Left ventricle myocardium inferior (tissue), 1 donor: ENCODE data around the gene SLC25A21. TPM values are rescaled to one million over a fixed set of nuclear protein-coding genes. Genes with fewer than 3 reads are reported as not detected.

ENCODE experiments used
- DNase-seq: peaks from one replicate; pipeline ENCODE4 v3.0.0-alpha.2; 2020
- H3K27ac ChIP-seq: fragments of 200-600 bp; replicated peaks from 2 replicates; pipeline ENCODE4 v1.8.0; 2021
- H3K27me3 ChIP-seq: fragments of 200-600 bp; 2 replicates; pipeline ENCODE4 v1.8.0; 2021; ENCODE audit warnings: low read depth
- H3K36me3 ChIP-seq: fragments of 200-600 bp; 2 replicates; pipeline ENCODE4 v1.8.0; 2021
- H3K4me1 ChIP-seq: fragments of 200-600 bp; 2 replicates; pipeline ENCODE4 v1.8.0; 2021
- H3K4me3 ChIP-seq: fragments of 200-600 bp; 2 replicates; pipeline ENCODE4 v1.8.0; 2021; ENCODE audit warnings: mild to moderate bottlenecking, moderate library complexity
- H3K9me3 ChIP-seq: fragments of 200-600 bp; replicated peaks from 2 replicates; pipeline ENCODE4 v1.8.0; 2021
- CTCF ChIP-seq: fragments of 200-600 bp; IDR thresholded peaks from 2 replicates; pipeline ENCODE4 v1.8.0; 2021; ENCODE audit warnings: antibody characterized with exemption, mild to moderate bottlenecking, borderline replicate concordance
- intact Hi-C: fragments of 100-400 bp; cut with micrococcal nuclease; formaldehyde crosslinking; loops from one replicate; pipeline ENCODE4 v1.11.0; 2022
- total RNA-seq: library from RNA; stranded (reverse); fragmentation: NEBNext Ultra II Directional; extraction: Animal tissue kit (Norgen Biotek cat#: 25700); gene quantifications from one replicate; pipeline ENCODE4 v1.2.1, GENCODE V29; 2021
- donor health status: DM: no; HTN: yes; CAD: no; lungs with severe emphysema.

Gene SLC25A21
- total RNA-seq, 1 donor from 2014 or later = 0.77 TPM

- Histone ChIP-seq H3K4me1 (no peaks in the 10 kb centered on the region), H3K4me3 (no peak overlapping the region), H3K27ac (no peak overlapping the region), H3K9me3 (no peaks in the 10 kb centered on the region), H3K27me3 (peaks cover 42% of the 10 kb centered on the region), H3K36me3 (no peaks in the 10 kb centered on the region)
- no peak for TF ChIP-seq CTCF
- intact Hi-C loops = no loop called here
- DNase-seq = no peak
These were observed 238.1 kb downstream of the SLC25A21 start for GRCh38 chr14:36934304-36934703.

GRCh38 chr14:36931791-36932190, 240.6 kb downstream of the SLC25A21 start:
- H3K4me1 ChIP-seq = no peaks in the 10 kb centered on the region
- no peak overlapping the region for H3K4me3 ChIP-seq
- intact Hi-C loops = no loop called here
- H3K27me3 ChIP-seq = peaks cover 29% of the 10 kb centered on the region
- no peak overlapping the region for H3K27ac ChIP-seq
- TF ChIP-seq CTCF = no peak
- DNase-seq = no peak
- H3K9me3 ChIP-seq = no peaks in the 10 kb centered on the region
- H3K36me3 ChIP-seq = no peaks in the 10 kb centered on the region

- intact Hi-C loops = no loop called here
- Histone ChIP-seq H3K27ac (no peak overlapping the region), H3K27me3 (peaks cover 19% of the 10 kb centered on the region), H3K36me3 (no peaks in the 10 kb centered on the region), H3K9me3 (peaks cover 11% of the 10 kb centered on the region), H3K4me3 (no peak overlapping the region), H3K4me1 (no peaks in the 10 kb centered on the region)
- no peak for TF ChIP-seq CTCF
- no peak for DNase-seq
These were observed 244.0 kb downstream of the SLC25A21 start for GRCh38 chr14:36928432-36928831.

GRCh38 chr14:36925094-36925493, 247.3 kb downstream of the SLC25A21 start:
- H3K4me1 ChIP-seq = no peaks in the 10 kb centered on the region
- TF ChIP-seq CTCF = no peak
- no peak overlapping the region for H3K4me3 ChIP-seq
- H3K27me3 ChIP-seq = peaks cover 8% of the 10 kb centered on the region
- H3K27ac ChIP-seq = no peak overlapping the region
- no peaks in the 10 kb centered on the region for H3K36me3 ChIP-seq
- peaks cover 11% of the 10 kb centered on the region for H3K9me3 ChIP-seq
- DNase-seq = no peak
- intact Hi-C loops = no loop called here

GRCh38 chr14:36916668-36917067, 255.7 kb downstream of the SLC25A21 start:
- no peak overlapping the region for H3K27ac ChIP-seq
- no peak for DNase-seq
- H3K27me3 ChIP-seq = peaks cover 5% of the 10 kb centered on the region
- no peaks in the 10 kb centered on the region for H3K4me1 ChIP-seq
- H3K9me3 ChIP-seq = no peaks in the 10 kb centered on the region
- no peaks in the 10 kb centered on the region for H3K36me3 ChIP-seq
- TF ChIP-seq CTCF = no peak
- intact Hi-C loops = no loop called here
- H3K4me3 ChIP-seq = no peak overlapping the region

GRCh38 chr14:36915081-36915480, 257.3 kb downstream of the SLC25A21 start:
- no peak for DNase-seq

More at GRCh38 chr14:36915081-36915480, 257.3 kb downstream of the SLC25A21 start:
- intact Hi-C loops = no loop called here
- Histone ChIP-seq H3K36me3 (no peaks in the 10 kb centered on the region), H3K4me3 (no peak overlapping the region), H3K27ac (no peak overlapping the region), H3K4me1 (no peaks in the 10 kb centered on the region), H3K27me3 (peaks cover 5% of the 10 kb centered on the region), H3K9me3 (no peaks in the 10 kb centered on the region)
- TF ChIP-seq CTCF = no peak
